H9 (cell line): ENCODE data around the gene FNDC1. TPM values are rescaled to one million over a fixed set of nuclear protein-coding genes. Genes with fewer than 3 reads are reported as not detected.

Experiments used
- DNase-seq: peaks from one replicate; pipeline ENCODE4 v3.0.0-alpha.2; 2017
- H2AFZ ChIP-seq: one replicate; pipeline ENCODE4 v1.6.1; 2013; ENCODE audit warnings: mild to moderate bottlenecking, low read length, control low read depth, moderate library complexity
- H2AK5ac ChIP-seq: 2 replicates; pipeline ENCODE4 v1.6.1; 2013; ENCODE audit warnings: low read length, control low read depth, mixed read lengths; ENCODE audit not compliant: insufficient read length
- H2BK120ac ChIP-seq: one replicate; pipeline ENCODE4 v1.6.1; 2013; ENCODE audit warnings: low read depth, mild to moderate bottlenecking, low read length, control low read depth, inconsistent platforms; ENCODE audit not compliant: poor library complexity, severe bottlenecking
- H2BK12ac ChIP-seq: 2 replicates; pipeline ENCODE4 v1.6.1; 2013; ENCODE audit warnings: low read length, control low read depth, mixed read lengths, low read depth; ENCODE audit not compliant: insufficient read length
- H2BK15ac ChIP-seq: 2 replicates; pipeline ENCODE4 v1.6.1; 2013; ENCODE audit warnings: low read depth, low read length, control low read depth
- H2BK20ac ChIP-seq: one replicate; pipeline ENCODE4 v1.6.1; 2013; ENCODE audit warnings: low read depth, mild to moderate bottlenecking, low read length, control low read depth, inconsistent platforms; ENCODE audit not compliant: poor library complexity, severe bottlenecking
- H2BK5ac ChIP-seq: 2 replicates; pipeline ENCODE4 v1.6.1; 2013; ENCODE audit warnings: low read length, control low read depth, mixed read lengths; ENCODE audit not compliant: insufficient read length
- H3K14ac ChIP-seq: 2 replicates; pipeline ENCODE4 v1.6.1; 2013; ENCODE audit warnings: low read length, control low read depth; ENCODE audit not compliant: insufficient read depth
- H3K18ac ChIP-seq: 2 replicates; pipeline ENCODE4 v1.6.1; 2013; ENCODE audit warnings: low read depth, mild to moderate bottlenecking, mixed read lengths, low read length, control low read depth; ENCODE audit not compliant: insufficient read length
- H3K23ac ChIP-seq: 2 replicates; pipeline ENCODE4 v1.6.1; 2013; ENCODE audit warnings: low read length, control low read depth, mixed read lengths, low read depth; ENCODE audit not compliant: insufficient read length
- H3K23me2 ChIP-seq: 2 replicates; pipeline ENCODE4 v1.6.1; 2013; ENCODE audit warnings: low read depth, mild to moderate bottlenecking, mixed read lengths, low read length, control low read depth; ENCODE audit not compliant: insufficient read length, poor library complexity, severe bottlenecking
- H3K27ac ChIP-seq: 2 replicates; pipeline ENCODE4 v1.5.1; 2013; ENCODE audit warnings: low read length, control low read depth, mixed read lengths, low read depth; ENCODE audit not compliant: insufficient read length
- H3K27me3 ChIP-seq: 2 replicates; pipeline ENCODE4 v1.6.1; 2013; ENCODE audit warnings: low read length, control low read depth, inconsistent platforms; ENCODE audit not compliant: insufficient read depth
- H3K4ac ChIP-seq: 2 replicates; pipeline ENCODE4 v1.6.1; 2013; ENCODE audit warnings: low read depth, mild to moderate bottlenecking, control low read depth, inconsistent platforms, low read length, moderate library complexity
- H3K4me1 ChIP-seq: 2 replicates; pipeline ENCODE4 v1.6.1; 2013; ENCODE audit warnings: low read length, control low read depth, inconsistent platforms; ENCODE audit not compliant: insufficient read depth
- H3K4me2 ChIP-seq: 2 replicates; pipeline ENCODE4 v1.6.1; 2013; ENCODE audit warnings: low read length, control low read depth, mixed read lengths; ENCODE audit not compliant: insufficient read length, insufficient read depth
- H3K56ac ChIP-seq: 2 replicates; pipeline ENCODE4 v1.6.1; 2013; ENCODE audit warnings: low read depth, mild to moderate bottlenecking, mixed read lengths, low read length, control low read depth; ENCODE audit not compliant: insufficient read length
- H3K79me1 ChIP-seq: 2 replicates; pipeline ENCODE4 v1.6.1; 2013; ENCODE audit warnings: low read depth, mild to moderate bottlenecking, moderate library complexity, low read length, control low read depth, inconsistent platforms; ENCODE audit not compliant: insufficient read depth, poor library complexity, severe bottlenecking
- H3K79me2 ChIP-seq: 2 replicates; pipeline ENCODE4 v1.6.1; 2013; ENCODE audit warnings: low read length, control low read depth, inconsistent platforms; ENCODE audit not compliant: insufficient read depth
- H3K9ac ChIP-seq: 2 replicates; pipeline ENCODE4 v1.6.1; 2013; ENCODE audit warnings: low read length, control low read depth, mixed read lengths; ENCODE audit not compliant: insufficient read length; ENCODE audit errors: extremely low read depth
- H3K9me3 ChIP-seq: one replicate; pipeline ENCODE4 v1.6.1; 2013; ENCODE audit warnings: low read depth, low read length, inconsistent platforms; ENCODE audit not compliant: control insufficient read depth
- H3T11ph ChIP-seq: one replicate; pipeline ENCODE4 v1.6.1; 2013; ENCODE audit warnings: mild to moderate bottlenecking, low read length, control low read depth, inconsistent platforms
- H4K20me1 ChIP-seq: one replicate; pipeline ENCODE4 v1.6.1; 2013; ENCODE audit not compliant: control insufficient read depth, insufficient read length, insufficient read depth
- H4K5ac ChIP-seq: 2 replicates; pipeline ENCODE4 v1.6.1; 2013; ENCODE audit warnings: low read depth, mild to moderate bottlenecking, mixed read lengths, low read length, control low read depth; ENCODE audit not compliant: insufficient read length
- H4K8ac ChIP-seq: replicated peaks from 2 replicates; pipeline ENCODE4 v1.6.1; 2013; ENCODE audit warnings: low read length, control low read depth, mixed read lengths, low read depth; ENCODE audit not compliant: insufficient read length
- H4K91ac ChIP-seq: 2 replicates; pipeline ENCODE4 v1.6.1; 2013; ENCODE audit warnings: low read depth, mild to moderate bottlenecking, moderate library complexity, mixed read lengths, low read length, control low read depth; ENCODE audit not compliant: insufficient read length
- H3K27ac Mint-ChIP-seq, 3 experiments: 2 replicates in 2 of 3; 3 replicates in 1 of 3; pipeline ENCODE4 v1.8.0; 2020 to 2021; ENCODE audit warnings: mixed read lengths in 3 of 3, mild to moderate bottlenecking in 1 of 3, moderate library complexity in 1 of 3
- H3K27me3 Mint-ChIP-seq: 2 replicates; pipeline ENCODE4 v1.8.0; 2021; ENCODE audit warnings: low read depth, mild to moderate bottlenecking, moderate library complexity, mixed read lengths
- H3K36me3 Mint-ChIP-seq, 3 experiments: 2 replicates in 2 of 3; 3 replicates in 1 of 3; pipeline ENCODE4 v1.8.0; 2020 to 2021; ENCODE audit warnings: low read depth in 3 of 3, mixed read lengths in 3 of 3; ENCODE audit not compliant: insufficient read depth in 1 of 3
- H3K4me1 Mint-ChIP-seq, 2 experiments: 2 replicates each; pipeline ENCODE4 v1.8.0; 2020; ENCODE audit warnings: mixed read lengths in 2 of 2
- H3K4me3 Mint-ChIP-seq, 2 experiments: 2 replicates in 1 of 2; 3 replicates in 1 of 2; pipeline ENCODE4 v1.8.0; 2020 to 2021; ENCODE audit warnings: mild to moderate bottlenecking in 2 of 2, mixed read lengths in 2 of 2, moderate library complexity in 1 of 2
- H3K9me3 Mint-ChIP-seq, 2 experiments: 2 replicates in 1 of 2; 3 replicates in 1 of 2; pipeline ENCODE4 v1.8.0; 2020; ENCODE audit warnings: mild to moderate bottlenecking in 2 of 2, mixed read lengths in 2 of 2, moderate library complexity in 1 of 2
- WGBS: extraction: QIAGEN DNeasy Blood & Tissue Kit; methylation state at CpG from one replicate; pipeline ENCODE4 v1.1.7; 2013; ENCODE audit warnings: missing lambda C conversion rate, low lambda C conversion rate, mixed read lengths; ENCODE audit not compliant: insufficient read length; ENCODE audit errors: extremely low coverage; 5-methylcytosine and 5-hydroxymethylcytosine counted together
- total RNA-seq: library from RNA; stranded (reverse); gene quantifications from 2 replicates; pipeline ENCODE4 v1.2.1, GENCODE V29; 2021
- TF ChIP-seq, protein P1 (sequence below): fragments of 200-600 bp; sonication (generic); conservative IDR thresholded peaks from 3 replicates; pipeline ENCODE4 v1.8.0; 2021; ENCODE audit warnings: antibody characterized with exemption, mild to moderate bottlenecking

Gene FNDC1
- total RNA-seq, 1 experiment from 2014 or later = 0.24 TPM

GRCh38 chr6:159308198-159308597 is 139.0 kb downstream of the FNDC1 start:
- no peak overlapping the region for H3K4ac ChIP-seq
- DNase-seq = no peak
- no peaks in the 10 kb centered on the region for H3K79me2 ChIP-seq
- H3K23ac ChIP-seq = no peak overlapping the region
- no peaks in the 10 kb centered on the region for H3K79me1 ChIP-seq
- no peaks in the 10 kb centered on the region; the same call in 1 of the 2 replicates for H3K27me3 Mint-ChIP-seq
- no peak overlapping the region for H2AK5ac ChIP-seq
- no peak overlapping the region for H3K14ac ChIP-seq
- H3K23me2 ChIP-seq = no peaks in the 10 kb centered on the region
- H2BK120ac ChIP-seq = no peak overlapping the region
- no CpG with 5 or more reads among the region's 1 CpG for WGBS
- no peak overlapping the region for H3K18ac ChIP-seq
- no peak overlapping the region for H2BK15ac ChIP-seq
- no peaks in the 10 kb centered on the region for H3K27me3 ChIP-seq
- H2BK20ac ChIP-seq = no peak overlapping the region
- no peak overlapping the region for H3K27ac ChIP-seq
- H4K8ac ChIP-seq = no peak overlapping the region
- H3K56ac ChIP-seq = no peak overlapping the region
- H4K20me1 ChIP-seq = no peaks in the 10 kb centered on the region
- no peaks in the 10 kb centered on the region for H3K9me3 ChIP-seq
- no peak overlapping the region for H3K27ac Mint-ChIP-seq
- H3K4me2 ChIP-seq = no peak overlapping the region
- peaks cover 0 to 44% of the 10 kb centered on the region in 2 experiments; a peak in 2 of 5 replicates for H3K9me3 Mint-ChIP-seq
- no peak overlapping the region for H2BK5ac ChIP-seq
- no peak overlapping the region for H2AFZ ChIP-seq
- TF ChIP-seq, protein P1, sequence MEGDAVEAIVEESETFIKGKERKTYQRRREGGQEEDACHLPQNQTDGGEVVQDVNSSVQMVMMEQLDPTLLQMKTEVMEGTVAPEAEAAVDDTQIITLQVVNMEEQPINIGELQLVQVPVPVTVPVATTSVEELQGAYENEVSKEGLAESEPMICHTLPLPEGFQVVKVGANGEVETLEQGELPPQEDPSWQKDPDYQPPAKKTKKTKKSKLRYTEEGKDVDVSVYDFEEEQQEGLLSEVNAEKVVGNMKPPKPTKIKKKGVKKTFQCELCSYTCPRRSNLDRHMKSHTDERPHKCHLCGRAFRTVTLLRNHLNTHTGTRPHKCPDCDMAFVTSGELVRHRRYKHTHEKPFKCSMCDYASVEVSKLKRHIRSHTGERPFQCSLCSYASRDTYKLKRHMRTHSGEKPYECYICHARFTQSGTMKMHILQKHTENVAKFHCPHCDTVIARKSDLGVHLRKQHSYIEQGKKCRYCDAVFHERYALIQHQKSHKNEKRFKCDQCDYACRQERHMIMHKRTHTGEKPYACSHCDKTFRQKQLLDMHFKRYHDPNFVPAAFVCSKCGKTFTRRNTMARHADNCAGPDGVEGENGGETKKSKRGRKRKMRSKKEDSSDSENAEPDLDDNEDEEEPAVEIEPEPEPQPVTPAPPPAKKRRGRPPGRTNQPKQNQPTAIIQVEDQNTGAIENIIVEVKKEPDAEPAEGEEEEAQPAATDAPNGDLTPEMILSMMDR = no peak
- H3K4me1 Mint-ChIP-seq = no peaks in the 10 kb centered on the region; a peak in 1 of 4 replicates
- H3K4me1 ChIP-seq = no peaks in the 10 kb centered on the region
- H3K36me3 Mint-ChIP-seq = no peaks in the 10 kb centered on the region
- no peak overlapping the region for H4K5ac ChIP-seq
- H3K4me3 Mint-ChIP-seq = no peak overlapping the region
- no peak overlapping the region for H2BK12ac ChIP-seq
- no peak overlapping the region for H3K9ac ChIP-seq
- no peak overlapping the region for H4K91ac ChIP-seq
- H3T11ph ChIP-seq = no peak overlapping the region
